Omental fat pad (tissue), 4 donors: Measurements from ENCODE around the gene RSPH9. TPM values are rescaled to one million over a fixed set of nuclear protein-coding genes. Genes with fewer than 3 reads are reported as not detected.

Source experiments
- ATAC-seq: fragments of 150-250 bp; one replicate; pipeline ENCODE4 v1.9.1; 2016; ENCODE audit warnings: mild to moderate bottlenecking, moderate library complexity; ENCODE audit not compliant: low FRiP score
- DNase-seq: peaks from one replicate; pipeline ENCODE4 v3.0.0-alpha.2; 2019; ENCODE audit warnings: low spot score
- CTCF ChIP-seq, 3 donors: fragments of 450-650 bp; IDR thresholded peaks; one replicate each; pipeline ENCODE4 v1.5.1; 2016 to 2017; ENCODE audit warnings: antibody characterized with exemption in 3 of 3, mild to moderate bottlenecking in 3 of 3, moderate library complexity in 2 of 3
- total RNA-seq, 4 donors: library from RNA; depleted of rRNA; stranded (reverse); fragments of >200 nt; gene quantifications; one replicate each; pipeline ENCODE4 v1.1.0, GENCODE V29; 2016

The RSPH9 gene
- total RNA-seq = under 1 TPM in 2 of 4 donors, not detected in 2; 0.09 to 0.44 TPM

DNA sequence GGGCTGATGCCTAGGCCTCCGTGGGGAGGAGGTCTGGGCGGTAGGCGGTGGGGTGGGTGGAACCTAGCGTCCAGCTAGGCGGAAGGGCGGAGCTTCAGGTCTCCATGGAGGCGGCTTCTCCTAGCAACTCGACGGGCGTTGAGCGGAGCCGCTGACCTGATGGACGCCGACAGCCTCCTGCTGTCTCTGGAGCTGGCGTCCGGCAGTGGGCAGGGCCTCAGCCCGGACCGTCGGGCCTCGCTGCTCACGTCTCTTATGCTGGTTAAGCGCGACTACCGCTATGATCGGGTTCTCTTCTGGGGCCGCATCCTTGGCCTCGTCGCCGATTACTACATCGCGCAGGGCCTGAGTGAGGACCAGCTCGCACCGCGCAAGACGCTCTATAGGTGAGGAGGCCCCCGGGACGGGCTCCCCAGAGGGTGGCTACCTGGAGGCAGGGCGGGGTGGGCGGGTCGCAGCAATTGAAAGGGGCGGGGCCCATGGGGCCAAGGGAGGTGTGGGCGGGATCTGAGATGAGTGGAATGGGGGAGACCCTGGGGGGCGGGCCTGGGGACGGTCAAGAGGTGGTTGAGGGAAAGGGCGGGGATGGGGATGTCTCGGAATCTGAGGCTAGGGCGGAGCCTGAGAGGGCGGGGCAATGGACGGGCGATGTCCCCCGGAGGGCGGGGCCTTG lies at the start of gene RSPH9:
RSPH9 (plus strand) TSS at position 97 of the 673 bp plus-strand sequence; CDS start at position 160, 63 bp downstream.
- peak; percentile 91 for ATAC-seq
- TF ChIP-seq CTCF (IDR thresholded peaks at IDR 0.05) = no peak
- peak; percentile 61 for DNase-seq

DNA sequence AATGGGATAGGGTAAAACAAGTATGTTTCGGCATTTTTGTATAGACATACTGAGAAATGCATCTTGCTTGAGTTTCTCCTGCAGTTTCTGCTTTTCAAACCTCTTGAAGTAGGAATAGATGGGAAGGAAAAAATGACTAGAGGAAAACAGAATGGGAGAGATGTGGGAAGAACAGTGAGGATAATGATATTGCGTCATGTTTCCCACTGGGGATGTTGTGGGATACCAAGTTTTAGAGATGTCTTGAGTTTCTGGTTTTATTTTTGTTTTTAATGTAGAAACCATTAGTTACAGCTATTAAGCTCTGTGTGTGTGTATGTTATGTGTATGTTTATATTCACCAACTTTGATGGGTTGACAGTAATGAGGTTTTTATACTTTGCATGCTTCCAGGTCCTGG lies 44.2 kb upstream of the RSPH9 start:
- ATAC-seq = no peak
- DNase-seq = no peak
- no peak for TF ChIP-seq CTCF (IDR thresholded peaks at IDR 0.05)

GRCh38 chr6:43604174-43604573 lies 40.7 kb upstream of the RSPH9 start:
- DNase-seq = no peak
- no peak for TF ChIP-seq CTCF (IDR thresholded peaks at IDR 0.05)
- no peak for ATAC-seq

GRCh38 chr6:43606019-43606418 lies 38.8 kb upstream of the RSPH9 start:
- no peak for ATAC-seq
- no peak for TF ChIP-seq CTCF (IDR thresholded peaks at IDR 0.05)
- no peak for DNase-seq

- peak; percentile 58 for ATAC-seq
- peak in 1 of 3 donors; percentile 49 for TF ChIP-seq CTCF (IDR thresholded peaks at IDR 0.05)
- peak; percentile 71 for DNase-seq
Observed at GRCh38 chr6:43608310-43608763, 36.5 kb upstream of the RSPH9 start.

GRCh38 chr6:43608807-43609206 lies 36.0 kb upstream of the RSPH9 start:
- ATAC-seq (no peak), DNase-seq (no peak)
- TF ChIP-seq CTCF (IDR thresholded peaks at IDR 0.05) = no peak

- TF ChIP-seq CTCF (IDR thresholded peaks at IDR 0.05) = no peak
- DNase-seq = no peak
- no peak for ATAC-seq
Observed at GRCh38 chr6:43609402-43609801, 35.4 kb upstream of the RSPH9 start.
